T follicular helper cell (primary cell): ENCODE data around the gene RGS16.

Experiments
- DNase-seq: peaks from one replicate; pipeline ENCODE4 v3.0.0-alpha.2; 2020; ENCODE audit warnings: low read depth

The RGS16 gene

DNA sequence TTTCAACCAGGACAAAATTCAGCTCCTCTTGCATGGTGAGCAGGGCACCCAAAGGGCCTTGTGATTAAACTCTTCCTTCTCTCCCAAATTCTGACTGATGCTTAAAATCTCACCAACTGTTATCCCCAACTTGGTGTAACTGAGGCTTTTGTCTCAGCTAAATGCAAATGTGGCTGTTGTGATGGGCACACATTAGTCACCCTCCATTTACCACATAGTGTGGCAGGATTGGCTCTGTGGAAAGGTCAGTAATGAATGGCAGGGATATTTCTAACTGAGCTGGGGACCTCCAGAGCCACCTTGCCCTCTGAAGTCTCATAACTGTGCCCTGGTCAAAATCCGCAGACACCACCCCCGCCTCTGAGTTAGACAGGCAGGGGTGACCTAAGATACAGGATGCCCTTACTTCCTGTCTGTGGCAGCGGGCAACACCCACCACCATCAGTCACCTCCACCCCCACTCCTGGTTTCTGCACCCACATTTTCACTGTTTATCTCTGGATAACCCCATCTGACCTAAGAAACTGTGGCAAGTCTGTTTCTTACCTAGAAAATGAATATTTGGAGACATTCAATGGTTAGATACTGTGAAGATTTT lies 25.4 kb upstream of the RGS16 start:
- no peak for DNase-seq

GRCh38 chr1:182629080-182629479 lies 24.9 kb upstream of the RGS16 start:
- no peak for DNase-seq

GRCh38 chr1:182628657-182629056 lies 24.5 kb upstream of the RGS16 start:
- DNase-seq = no peak

DNA sequence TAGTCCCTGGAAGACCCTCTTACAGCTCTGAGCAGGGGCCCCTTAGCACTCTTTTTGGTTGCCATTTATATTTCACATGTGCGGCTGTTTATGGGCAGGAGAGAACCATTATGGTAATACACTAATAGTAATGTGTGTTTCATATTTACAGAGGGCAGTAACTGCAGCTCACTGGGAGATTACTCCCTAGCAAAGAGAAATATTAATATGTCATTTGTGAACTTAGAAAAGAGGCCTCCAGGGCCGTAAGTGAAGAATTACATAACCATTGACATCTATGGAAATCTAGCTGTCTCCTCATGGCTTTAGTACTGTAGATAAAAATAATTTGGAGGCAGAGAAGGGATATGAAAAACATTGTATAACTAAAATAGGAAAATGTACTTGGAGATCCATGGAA lies 23.4 kb upstream of the RGS16 start:
- DNase-seq = no peak

DNA sequence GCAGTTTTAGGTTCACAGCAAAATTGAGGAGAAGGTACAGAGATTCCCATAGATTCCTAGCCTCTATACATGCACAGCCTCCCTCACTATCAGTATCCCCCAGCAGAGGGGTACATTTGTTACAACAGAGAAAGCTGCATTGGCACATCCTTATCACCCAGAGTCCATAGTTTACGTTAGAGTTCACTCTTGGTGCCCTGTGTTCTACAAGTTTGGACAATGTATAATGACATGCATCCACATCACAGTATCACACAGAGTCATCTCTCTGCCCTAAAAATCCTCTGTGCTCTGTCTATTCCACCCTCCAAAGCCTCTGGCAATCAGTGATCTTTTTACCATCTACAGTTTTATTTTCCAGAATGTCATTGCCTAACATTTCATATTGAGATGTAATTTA lies 22.3 kb upstream of the RGS16 start:
- no peak for DNase-seq

- DNase-seq = no peak
Observed at GRCh38 chr1:182625719-182626504, 21.7 kb upstream of the RGS16 start.

DNA sequence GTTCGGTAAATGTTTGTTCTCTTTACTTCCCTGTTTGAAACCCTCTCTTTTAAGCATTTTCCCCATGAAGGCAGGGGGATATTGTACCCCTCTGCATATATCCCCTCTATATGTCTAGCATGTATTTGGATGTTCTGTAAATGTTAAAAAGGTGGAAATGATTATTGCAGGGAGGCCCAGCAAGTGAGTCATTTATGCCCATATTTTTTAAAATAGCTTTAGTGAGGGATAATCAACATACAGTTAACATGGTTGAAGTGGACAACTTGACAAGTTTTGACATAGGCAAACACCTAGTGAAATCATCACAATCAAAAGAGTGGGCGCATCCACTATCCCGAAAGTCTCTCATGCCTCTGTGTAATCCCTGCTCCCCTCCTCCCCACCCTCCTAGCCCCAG lies 20.8 kb upstream of the RGS16 start:
- DNase-seq = no peak

DNA sequence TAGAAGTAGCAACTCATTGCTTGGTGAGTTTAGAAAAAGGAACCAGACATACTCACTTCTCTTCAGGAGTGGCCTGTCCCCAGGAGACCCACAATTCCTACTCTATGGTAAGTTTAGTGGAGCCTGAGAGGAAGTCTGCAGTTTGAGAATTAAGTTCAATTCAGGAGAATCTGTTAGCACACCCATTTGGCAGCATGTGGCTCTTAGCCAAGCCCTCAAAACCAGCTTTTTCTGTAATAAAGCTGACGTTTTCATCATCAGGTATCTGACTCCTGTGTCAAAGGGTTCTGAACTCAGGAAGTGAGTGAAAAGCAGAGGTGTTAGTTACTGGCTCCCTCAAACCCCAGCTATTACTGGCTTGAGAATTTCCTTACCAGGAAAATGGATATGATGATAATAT lies 20.4 kb upstream of the RGS16 start:
- DNase-seq = no peak

GRCh38 chr1:182622901-182623528 lies 18.8 kb upstream of the RGS16 start:
- no peak for DNase-seq

DNA sequence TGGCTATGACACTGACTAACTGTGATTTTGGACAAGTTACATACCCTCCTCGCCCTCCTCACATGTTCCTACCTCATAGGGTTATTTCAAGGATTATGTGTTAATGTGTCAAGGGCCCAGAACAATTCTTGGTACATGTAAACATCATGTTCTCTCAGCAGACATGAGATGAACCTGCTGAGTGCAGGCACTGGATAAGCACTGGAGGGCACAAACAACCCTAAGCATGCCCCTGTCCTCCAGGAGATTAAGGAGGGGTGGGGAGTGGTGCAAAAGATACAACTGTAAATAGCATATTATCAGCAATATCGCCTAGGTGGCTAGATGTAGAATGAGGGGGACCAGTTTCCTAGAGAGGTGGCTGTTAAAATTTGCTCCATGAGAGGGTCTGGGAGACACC lies 17.7 kb upstream of the RGS16 start:
- no peak for DNase-seq

DNA sequence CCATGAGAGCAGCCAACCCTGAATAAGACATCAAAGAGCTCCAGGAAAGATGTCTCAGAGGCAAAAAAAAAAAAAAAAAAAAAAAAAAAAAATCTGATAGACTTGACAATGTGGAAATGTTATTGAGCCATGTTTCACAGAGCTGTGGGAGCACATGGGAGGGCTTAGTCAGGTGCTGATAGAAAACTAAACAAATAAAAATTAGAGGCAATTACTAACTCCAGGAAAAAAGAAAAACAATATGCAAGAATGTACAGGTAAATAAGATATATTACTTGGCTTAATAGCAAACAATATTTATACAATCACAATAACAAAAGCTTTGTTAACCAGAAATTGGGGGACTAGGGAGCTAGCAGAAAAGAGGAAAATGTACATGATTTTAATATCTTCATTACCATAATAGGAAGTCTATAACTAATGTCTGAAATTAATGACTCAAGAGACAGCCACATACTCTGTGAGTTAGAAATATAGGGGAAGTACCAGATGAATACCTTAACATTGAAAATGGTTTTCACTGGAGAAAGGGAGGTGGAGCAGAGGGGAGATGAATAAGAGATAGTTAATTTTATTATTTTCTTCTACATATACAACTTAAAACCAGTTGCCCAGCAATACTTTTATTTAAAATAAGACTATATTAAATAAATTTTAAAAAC lies 16.9 kb upstream of the RGS16 start:
- DNase-seq = no peak

GRCh38 chr1:182617734-182618351 lies 13.7 kb upstream of the RGS16 start:
- DNase-seq = no peak

DNA sequence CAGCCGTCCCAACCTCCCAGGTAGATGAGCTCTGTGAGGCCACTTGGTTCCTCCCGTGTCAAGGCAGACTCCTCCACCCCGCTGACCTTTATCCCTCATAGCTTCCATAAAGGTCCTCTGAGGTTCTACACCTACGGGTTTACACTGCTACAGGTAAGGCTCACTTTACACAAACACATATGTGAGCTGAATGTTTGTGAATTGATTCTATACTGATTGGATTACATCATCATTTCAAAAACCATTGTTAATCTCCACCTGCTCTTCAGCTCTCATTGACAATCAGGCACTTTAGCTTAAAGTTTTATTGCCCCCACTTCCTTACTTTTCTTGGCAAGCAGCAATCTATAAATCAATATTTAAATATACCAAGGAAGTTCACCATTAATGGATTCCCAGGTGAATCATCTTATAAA lies 12.8 kb upstream of the RGS16 start:
- DNase-seq = no peak

GRCh38 chr1:182616130-182617013 lies 12.2 kb upstream of the RGS16 start:
- peak; percentile 79 for DNase-seq

DNA sequence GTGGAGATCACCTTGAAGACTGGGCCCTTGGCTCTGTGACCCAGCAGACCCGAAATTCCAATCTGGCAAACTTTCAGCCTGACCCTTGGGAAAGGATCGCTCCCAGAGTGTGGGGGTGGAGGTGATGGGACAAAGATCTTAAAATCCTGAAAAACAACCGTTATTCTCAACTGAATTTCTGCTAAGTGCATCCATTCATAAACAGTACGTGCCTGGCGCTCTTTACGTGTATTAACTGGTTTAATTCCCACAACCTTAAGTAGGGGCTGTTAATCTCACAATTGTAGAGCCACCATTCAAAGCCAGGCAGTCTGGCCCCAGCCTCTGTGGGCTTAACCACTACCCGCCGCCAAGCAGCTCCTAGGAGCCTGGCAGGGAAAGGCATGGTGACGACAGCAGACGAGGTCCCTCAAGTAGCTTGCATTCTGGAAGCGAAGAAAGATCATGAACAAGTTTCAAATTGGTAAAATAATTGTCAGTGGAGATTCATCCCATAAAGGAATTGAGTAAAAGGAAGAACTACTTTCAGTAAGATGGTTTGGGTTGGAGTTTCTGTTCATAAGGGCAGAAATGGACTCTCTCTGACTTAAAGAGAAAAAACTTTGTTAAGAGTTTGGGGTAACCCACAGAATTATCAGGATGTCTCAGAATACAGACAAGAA lies 11.4 kb upstream of the RGS16 start:
- DNase-seq = peak; percentile 26

DNA sequence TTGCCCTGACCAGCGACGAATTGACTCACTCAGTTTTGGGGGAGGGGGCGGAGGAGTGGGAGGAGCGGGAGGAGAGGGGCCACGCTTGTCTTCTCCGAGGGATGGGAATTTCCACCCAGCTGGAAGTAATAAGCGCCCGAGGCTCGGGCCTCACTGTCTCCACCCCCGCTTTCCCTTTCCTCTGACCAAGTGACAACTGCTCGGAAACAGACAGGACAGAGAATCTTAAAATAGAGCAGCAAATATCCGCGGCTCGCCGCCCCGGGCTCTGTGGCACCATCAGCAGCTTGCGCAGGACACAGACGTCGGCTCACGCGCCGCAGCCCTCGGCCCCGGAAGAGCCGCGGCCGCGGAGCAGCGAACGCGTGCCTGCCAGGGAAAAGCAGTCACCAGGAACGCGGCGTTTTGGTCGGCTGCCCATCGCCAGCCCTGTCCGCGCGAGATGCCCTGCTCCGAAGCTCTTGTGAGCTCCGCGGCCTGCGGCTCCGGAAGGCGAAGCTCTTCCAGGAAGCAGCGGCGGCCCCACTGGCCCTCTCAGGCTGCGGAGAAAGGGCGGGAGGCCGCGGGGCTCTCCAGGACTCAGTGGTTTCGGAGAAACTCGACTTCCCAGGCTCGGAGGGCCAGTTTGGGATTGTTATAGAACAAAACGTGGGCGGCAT lies 10.7 kb upstream of the RGS16 start:
- no peak for DNase-seq

- no peak for DNase-seq
Observed at GRCh38 chr1:182611787-182612186, 7.6 kb upstream of the RGS16 start.

DNA sequence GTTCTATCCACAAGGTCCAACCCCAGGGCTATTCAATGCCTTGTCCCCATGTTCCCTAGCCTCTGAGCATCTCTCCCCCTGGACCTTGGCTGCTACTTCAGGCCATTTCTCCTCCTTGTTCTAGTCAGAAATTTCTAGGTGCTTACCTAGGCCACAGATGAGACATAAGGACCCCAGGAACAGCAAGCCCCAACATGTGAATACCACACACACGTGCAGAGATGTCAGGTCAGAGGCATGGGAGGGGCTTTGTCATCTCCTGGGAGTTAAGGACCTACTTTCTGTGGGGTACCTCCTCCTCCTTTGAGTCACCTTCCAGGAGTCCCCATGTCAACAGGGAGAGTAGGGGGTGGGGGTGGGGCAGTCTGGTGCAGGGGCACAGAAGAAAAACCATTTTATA lies 7.1 kb upstream of the RGS16 start:
- no peak for DNase-seq

DNA sequence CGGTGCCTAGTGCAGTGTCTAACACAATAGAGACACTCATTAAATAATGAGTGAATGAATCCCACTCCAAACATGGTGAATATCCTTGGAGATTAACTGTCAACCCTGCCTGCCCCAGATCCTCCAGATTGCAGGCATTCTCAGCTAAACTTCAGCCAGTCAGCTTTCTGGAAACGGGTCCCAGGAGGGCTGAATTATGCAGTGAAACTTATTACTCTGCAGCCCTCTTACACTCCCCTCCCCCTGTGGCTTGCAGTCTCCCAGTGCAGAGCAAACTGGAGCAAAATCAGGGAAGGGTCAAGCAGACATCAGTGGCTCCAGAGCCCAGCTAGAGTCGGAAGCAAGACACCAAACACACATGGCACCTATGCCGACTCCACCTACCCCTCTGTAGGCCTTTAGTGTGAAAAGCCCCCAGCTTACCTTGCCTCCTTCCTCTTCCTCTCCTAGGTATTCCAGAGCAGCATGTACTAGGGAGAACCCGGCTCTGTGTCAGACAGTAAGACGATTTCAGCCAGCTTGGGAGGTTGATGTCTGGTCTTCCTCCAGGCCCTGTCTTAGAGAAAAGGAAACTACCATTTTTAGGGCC lies 6.5 kb upstream of the RGS16 start:
- DNase-seq = no peak
